Fibroblast of skin of scalp (primary cell): ENCODE data around the gene NFIA.
"Not testable (repeated sequence)": the region's sequence is repeated elsewhere in the genome, so short reads cannot be mapped to it uniquely, and the experiment has no call there.

Source experiments
- DNase-seq: peaks from one replicate; pipeline ENCODE4 v3.0.0-alpha.2; 2013

Gene NFIA

DNA sequence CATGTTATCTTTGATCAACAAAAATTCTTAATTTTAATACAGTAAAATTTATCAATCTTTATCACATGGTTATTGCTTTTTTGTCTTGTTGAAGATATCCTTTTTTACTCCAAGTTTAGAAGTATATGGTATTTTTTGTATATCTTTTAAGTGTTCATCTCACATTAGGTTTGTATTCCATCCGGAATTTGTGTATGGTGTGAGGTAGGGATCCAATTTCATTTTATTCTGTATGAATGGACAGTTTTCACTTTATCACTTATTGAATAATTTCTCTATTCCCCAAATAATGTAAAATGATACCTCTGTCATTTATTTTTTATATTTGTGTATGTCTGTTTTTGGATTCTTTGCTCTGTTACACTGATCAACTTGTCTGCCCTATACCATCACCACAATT lies 25.3 kb downstream of the NFIA start:
- DNase-seq: no peak

DNA sequence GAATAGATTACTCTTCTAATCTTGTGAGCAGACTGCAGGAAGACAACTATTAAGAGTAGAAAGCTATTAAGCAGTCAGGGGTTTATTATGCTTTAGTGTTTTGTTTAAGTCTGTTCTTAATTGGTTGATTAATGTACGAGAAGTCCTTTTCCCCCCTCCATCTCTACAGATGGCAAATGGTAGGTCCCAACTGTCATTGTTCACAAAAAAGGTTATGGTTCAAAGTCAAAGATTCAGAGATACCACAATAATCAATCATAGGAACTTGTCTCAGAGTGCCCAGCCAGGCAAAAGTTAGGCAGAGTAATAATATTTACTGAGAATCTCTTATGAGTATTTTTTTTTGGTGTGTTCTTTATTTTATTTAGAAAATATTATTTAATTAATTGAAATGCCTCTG lies 26.8 kb downstream of the NFIA start:
- no peak for DNase-seq

DNA sequence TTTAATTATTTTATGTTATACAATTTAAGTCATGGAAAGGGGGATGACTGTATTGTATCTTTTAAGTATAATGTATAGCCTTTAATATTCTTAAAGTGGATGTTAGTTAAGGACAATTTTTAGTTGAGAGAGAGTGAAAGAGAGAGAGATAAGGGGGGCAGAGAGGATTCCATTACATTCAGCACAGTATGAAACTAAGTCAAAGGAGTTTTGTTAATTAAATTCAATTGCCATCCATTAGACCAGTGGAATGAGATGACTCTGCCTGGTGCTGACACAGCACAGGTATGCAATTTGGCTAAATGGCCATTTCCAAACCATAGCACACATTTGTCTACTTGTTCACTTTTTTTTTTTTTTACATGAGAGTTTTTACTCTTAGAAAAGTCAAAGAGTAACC lies 27.5 kb downstream of the NFIA start:
- DNase-seq: no peak

DNA sequence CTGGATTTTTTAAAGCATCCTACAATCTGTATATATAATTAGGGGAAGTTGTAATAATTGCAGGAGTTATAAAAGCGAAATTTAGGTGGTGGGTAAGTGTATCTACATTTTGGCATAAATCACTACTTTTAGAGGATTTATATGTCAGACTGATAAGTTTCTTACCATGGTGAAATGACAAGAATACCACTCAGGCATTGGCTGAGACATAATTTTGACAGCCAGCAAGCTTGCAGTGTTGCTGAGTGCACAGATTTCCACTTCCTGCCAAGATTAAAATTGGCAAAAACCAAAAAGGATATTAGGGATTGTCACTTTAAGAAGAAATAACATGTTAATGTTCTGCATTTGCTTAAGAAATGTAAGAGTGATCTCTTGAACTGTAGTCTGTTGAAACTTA lies 28.2 kb downstream of the NFIA start:
- DNase-seq: no peak

DNA sequence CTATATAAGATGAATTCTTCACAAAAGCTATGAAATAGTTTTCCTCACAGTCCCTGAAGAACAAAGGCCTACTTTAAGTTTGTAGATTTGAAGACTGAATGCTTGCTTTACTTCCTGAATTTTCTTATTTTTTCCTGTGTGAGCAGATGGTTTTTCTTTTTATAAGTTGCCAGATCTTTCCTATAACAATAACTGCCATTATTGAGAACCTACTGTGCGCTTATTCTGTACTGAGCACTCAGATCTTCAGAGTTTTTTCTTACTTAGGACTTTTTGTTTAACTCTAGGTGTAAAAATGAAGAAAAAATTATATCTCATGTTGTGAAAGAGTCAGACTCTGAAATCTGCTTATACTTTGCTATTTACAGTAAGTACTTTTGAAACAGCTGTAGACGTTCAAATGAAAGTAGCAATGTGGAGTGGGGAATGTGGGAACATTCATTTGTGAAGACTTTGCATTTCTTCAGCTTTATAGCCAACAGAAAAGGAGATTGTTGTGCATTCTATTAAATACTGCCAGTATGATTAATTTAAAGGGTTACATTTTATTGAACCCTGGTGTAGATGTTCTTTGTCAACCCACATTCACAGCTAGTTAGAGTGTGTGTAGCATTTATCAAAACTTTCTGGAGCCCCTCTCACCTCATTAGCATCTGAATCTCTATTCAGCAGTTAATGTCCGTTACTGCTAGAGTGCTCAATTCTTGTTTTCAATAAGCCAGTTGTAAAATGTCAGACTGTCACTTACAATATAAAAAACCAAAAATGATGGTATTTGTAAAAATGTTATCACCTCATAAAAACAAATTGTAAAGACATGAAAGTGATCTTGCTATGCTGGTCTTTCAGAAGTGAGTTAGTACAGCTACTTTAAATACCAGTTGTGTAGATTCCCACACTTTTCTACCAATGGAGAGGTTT lies 29.0 kb downstream of the NFIA start:
- no peak for DNase-seq

DNA sequence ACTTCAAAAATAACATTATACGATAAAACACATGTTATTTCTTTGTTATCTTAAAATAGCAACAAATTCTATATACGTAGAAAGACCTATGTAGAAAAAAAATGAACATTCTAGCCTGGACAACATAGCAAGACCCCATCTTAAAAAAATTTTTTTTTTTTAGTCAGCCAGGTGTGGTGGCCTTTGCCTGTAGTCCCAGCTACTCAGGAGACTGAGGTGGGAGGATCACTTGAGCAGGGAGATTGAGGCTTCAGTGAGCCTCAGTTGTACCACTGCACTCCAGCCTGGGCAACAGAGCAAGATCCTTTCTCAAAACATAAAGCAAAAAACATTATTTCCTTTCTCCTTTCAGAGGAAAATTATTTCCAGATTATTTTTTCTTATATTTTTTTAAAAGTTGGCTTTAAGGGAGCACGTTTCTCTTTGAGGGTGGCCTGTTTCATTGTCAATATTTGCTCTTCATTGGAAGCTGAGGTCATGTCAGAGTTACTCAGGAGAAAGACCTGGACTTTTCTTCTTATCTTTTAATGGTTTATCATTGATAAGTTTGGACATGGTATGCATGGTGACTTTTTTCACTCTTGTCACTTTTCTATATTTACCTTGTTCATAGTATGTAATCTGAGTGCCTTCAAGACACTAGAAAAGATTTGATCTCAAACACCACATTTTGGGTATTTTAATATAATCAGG lies 32.0 kb downstream of the NFIA start:
- no peak for DNase-seq

DNA sequence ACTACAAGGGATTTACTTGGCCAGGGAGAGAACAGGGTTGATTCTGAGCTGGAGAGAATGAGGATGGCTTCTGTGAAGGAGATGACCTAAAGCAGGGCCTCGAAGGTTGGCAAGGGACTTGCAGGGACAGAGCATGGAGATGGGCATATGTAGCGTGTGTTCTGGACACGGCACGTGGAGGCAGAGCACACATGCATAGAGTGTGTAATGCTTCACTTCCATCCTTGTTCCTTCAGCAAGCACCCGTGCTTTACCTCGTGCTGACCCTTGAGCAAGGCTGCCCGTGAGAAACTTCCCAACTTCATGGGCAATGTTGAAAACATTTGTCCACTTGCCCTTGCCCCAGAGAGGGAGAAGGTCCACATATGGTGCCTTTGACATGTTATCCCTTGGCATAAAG lies 33.1 kb downstream of the NFIA start:
- no peak for DNase-seq

DNA sequence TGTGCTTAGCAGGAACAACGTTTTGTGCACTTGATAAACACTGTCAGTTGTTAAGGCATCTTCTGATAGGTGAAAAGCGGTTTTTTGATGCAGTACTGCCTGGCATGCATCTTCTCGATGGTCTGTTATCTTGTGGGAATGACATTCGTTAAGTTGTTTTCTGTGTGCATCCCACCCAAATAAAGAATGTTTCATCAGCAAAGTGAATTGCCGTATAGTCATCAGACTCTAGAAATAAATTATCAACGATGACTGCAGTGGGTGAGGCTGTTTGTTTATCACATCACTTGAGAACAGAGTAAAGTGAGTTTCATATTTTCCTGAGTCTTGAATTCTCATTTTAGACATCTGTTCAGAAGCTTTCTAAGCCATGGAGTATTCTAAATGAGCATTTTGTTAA lies 34.1 kb downstream of the NFIA start:
- DNase-seq: no peak

DNA sequence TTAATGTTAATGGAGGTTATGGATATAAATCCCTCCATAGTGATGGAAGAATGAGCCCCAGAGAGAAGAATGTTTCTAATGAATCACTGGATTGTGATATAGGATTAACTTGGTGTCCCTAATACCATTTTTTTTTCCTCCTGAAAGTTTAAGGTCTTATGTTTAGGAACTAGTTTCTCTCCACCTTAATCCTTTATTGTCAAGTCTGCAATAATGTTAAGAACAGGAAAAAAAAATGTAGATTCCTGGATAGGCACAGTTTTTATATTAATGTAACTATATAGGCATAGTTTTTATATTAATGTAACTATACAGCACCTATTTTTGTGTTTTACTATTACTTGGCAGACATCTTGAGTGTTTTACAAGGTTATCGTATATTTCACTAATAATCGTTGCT lies 34.9 kb downstream of the NFIA start:
- DNase-seq: no peak

DNA sequence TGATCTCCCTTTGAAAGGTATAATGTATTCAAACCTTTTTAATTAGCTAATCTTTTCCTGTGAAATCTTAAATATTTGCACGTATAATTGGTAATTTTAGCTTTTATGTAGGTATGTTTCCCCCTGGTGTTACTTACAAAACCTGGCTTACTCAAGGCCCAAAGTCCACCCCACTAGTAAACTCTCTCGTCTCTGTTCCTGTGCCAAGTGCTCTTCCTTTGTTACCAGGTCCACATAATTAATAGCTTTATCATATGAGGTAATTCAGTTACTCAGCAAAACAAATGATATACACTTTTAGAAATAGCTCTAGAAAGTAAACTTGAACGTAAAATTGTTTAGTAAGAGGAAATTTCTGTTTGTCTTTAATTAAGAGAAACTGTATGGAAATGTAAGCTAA lies 36.7 kb downstream of the NFIA start:
- no peak for DNase-seq

DNA sequence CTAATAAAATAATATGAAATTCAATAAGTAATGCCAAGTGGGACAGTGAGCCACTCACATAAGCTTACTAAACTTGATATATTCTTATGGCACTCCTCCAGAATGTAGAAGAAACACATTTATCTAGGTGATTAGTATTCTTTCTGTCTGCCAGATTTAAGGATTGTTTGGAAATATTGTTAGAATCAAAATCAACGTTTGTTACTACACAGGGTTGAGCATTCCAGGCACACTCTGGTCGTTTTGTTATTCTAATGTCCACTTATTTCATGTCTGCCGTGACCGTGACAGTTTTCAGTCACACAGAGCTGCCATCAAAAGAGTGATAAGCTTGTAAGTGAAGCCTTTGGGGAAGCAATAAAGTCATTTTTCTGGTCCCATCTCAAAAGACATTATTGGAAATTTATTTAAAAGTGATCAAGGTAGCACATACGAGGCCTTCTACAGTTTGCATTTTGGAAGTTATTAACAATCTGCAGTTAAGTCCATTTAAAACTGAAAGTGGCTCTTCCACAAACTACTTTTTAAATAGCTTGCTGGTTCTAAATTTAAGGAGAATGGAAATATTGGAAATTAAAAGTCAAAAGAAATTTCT lies 38.0 kb downstream of the NFIA start:
- DNase-seq: no peak

DNA sequence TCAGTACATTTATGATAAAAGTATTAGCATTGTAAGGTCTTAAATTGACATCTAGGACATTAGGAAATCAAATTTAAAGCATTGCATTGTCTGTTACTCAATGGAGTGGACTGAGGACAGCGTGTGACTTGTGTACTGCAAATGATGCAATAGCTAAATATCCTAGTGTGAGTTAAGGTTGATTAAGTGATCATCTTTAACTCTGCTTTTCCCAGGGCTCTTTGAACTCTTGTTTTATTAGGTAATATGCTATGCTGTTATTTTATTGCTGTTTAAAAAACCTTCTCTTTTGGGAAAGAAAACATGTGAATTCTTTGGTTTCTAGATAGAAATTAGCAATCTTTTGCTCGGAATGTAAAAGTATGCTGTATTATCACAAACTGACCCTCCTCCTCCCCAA lies 38.6 kb downstream of the NFIA start:
- DNase-seq: peak; percentile 14

DNA sequence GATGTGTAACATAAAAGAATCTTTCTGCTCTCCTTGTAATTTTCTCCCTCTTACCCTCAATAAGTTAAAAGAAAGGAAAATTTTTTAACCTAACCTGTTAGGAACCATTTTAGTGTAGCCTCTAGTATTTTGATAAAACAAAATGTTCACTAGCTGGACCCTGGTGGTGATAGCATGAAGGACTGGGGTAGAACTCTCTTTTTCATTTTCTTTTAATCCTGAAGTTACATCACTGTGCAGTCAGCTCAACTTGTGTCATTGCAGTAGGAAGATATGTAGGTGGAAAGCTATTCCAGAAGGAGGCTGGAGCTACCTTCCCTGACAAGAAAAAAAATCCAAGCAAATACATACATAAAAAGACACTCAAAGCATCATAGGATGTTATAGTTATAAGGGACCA lies 39.3 kb downstream of the NFIA start:
- no peak for DNase-seq

DNA sequence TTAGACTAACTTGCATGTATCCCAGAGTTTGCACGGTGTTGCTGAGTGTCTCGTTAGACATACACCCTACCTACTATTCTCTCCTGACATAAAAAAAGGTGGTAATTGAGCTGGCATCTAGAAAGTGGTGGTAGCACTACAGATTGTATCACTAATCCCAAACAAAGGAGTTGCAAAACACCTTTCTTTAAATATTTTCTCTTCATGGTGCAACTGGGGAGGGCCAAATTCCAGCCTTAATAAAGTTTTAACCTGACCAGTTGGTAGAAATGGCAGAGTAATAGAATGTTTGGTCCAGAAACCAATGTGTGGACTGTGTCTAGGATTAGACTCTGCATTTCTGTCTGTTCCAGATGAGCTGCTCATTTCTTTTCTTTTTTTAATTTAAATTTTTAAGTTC lies 40.0 kb downstream of the NFIA start:
- DNase-seq: no peak

DNA sequence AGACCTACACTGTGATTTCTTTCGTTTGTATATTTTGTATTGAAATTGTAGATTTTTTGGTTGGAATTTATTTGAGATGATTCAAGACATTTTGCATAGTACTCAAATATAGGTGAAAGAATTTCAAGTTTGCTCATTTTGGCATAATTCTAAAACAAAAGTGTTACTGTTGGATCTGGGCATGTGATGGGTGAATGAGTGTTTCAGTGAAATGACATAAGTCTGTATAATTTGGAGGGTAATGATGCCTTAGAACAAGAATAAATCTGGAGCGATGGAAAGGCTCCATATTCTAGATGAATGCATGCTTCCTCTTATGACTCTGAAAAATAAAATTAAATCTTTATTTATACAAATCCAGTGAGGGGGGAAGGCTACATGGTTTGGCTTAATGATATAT lies 41.0 kb downstream of the NFIA start:
- DNase-seq: no peak

DNA sequence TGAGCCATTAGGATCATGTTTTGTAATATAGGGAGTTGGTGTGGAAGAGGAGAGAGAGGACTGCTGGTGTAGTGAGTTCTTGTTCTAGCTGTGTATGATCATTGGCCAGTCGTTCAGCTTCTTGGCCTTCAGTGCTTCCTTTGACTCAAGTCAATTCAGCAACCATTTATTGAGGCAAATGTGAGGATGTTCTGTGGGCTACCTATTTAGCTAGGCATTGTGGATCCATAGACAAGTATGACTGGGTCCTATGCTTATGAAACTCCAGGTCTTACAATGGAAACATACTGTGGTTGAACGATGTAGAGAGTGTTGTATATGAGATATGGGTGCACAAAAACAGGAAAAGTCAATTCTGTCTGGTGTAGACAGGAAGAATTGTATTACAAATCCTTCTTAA lies 41.7 kb downstream of the NFIA start:
- DNase-seq: no peak

DNA sequence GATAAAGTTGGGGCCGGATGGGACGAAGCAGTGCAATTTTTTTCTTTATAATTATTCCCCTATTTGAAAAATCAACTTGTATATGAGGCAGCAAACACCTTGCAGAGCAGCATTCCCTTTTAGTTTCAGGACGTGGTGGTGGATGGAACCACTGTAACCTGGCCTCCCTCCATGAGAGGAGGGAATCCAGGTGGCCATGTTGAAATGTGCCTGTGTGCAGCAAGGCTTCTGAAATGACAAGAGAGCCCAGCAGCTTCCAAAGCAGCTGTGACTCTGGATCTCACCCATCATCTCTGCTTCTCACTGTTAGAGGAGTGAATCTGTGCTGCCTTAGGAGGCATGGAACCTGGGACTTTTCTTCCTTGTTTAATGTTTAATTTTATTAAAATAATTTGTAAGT lies 42.3 kb downstream of the NFIA start:
- DNase-seq: no peak

DNA sequence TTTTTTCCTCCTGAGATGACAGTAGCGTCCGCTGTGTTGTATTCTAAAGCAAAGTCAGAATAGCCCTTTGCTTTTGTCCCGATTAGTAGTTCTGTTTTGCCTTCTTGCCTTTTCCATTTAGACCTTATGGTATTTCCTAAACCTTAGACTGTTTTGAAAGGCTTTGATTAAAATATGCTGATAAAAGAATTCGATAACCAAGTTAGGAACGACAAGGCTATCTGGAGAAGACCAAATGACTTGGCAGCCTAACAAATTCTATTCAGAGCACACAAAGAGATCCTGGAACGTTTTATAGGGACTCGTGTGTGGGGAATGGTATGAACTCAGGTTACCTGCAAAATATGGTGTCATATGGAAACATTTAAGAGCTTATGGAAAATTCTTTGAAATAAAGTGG lies 42.9 kb downstream of the NFIA start:
- DNase-seq: no peak

DNA sequence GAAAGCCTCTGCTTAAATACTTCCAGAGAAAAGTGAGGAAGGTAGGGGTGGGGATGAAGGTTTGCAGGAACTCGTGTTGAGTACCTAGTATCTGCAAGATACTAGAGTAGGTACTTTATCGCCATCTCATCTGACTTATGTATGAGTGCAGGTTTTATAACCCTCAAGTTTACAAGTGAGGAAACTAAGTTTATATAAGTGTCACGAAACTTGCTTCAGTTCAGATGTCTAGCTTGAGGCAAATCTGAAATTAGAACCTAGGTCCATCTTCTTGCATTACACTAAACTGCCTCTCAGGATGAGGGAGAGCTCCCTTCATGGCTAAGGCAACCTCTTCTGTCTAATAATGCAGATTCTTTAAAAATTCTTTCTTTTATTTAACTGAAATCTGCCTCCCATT lies 43.5 kb downstream of the NFIA start:
- no peak for DNase-seq

DNA sequence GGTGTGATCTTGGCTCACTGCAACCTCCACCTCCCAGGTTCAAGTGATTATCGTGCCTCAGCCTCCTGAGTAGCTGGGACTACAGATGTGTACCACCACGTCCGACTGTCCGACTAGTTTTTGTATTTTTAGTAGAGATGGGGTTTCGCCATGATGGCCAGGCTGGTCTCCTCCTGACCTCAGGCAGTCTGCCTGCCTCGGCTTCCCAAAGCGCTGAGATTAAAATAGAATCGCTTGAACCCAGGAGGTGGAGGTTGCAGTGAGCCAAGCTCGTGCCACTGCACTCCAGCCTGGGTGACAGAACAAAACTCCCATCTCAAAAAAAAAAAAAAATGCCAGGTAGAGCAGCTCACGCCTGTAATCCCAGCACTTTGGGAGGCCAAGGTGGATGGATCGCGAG lies 44.5 kb downstream of the NFIA start:
- DNase-seq: not testable (repeated sequence)

DNA sequence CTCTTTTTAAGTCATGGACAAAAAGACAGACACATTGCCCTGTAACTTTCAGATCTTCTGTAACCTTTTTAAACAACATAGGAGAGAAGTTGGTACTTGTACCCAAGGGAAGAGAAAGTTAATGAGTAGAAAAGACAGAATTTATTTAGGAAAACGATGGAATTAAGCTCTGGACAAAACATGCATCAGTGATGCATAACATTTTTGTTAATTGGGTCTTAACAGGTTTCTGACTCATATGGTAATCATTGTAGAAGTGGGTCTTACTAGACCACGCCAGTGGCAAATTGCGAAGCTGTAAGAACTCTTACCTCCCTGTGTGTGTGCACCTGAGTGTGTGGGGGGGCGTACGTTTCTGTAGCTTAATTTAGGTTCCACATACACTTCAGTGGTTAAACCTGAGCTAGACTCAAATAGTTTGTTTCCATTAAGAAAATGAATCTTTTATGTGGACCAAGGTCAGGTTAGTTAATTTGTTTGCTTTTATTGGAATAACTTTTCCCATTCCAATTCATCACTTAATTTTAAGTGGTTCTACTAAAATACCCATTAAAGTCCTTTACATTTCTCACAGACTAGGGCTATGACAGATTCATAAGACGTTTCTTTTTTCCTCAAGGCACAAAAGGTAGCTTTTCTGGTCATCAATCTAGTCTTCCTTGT lies 48.1 kb downstream of the NFIA start:
- no peak for DNase-seq

DNA sequence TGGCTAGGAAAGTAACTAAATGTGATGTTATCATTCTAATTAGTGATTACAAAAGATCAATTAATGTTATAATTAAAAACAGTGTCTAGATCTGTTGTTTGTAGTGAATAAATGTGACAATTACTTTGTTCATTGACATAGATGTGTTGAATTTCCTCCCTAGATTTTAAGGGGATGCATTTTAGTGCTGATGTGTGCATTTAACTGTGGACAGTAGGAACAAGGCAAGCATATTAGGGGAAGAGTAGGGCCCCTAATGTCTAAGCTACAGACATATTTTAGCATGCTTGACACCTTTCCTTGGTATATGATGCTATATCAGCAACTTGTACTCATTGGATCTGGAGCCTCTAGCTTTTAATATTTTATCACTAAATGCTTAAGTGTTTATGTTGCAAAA lies 48.9 kb downstream of the NFIA start:
- DNase-seq: no peak

DNA sequence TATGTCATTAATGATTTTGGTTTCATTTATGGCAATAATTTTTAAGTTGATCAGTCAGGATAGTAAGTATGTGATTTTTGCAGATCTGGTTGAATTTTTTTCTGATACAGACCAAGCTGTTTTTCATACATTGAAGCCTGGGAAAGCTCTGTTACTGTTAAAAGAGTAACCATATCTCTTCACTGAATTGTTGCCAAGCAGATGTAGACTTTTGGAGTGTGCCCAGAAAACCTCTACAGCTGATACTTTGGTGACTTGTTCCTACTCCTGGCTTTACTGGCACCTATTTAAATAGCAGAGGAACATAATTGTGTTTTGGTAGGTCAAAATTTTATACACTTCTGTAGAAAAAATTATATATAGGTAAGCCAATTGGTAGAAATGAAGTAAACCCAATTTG lies 49.4 kb downstream of the NFIA start:
- DNase-seq: peak; percentile 26
